HEK293 (cell line): ENCODE data around the gene ZNF329.

Experiments
- BCL6B ChIP-seq: fragments of 450-650 bp; formaldehyde crosslinking; IDR thresholded peaks from 2 replicates; pipeline ENCODE4 v1.5.1; 2017; ENCODE audit warnings: missing biosample characterization, missing genetic modification characterization
- GFI1B ChIP-seq: fragments of 450-650 bp; formaldehyde crosslinking; IDR thresholded peaks from 2 replicates; pipeline ENCODE4 v1.5.1; 2016; ENCODE audit warnings: missing biosample characterization, missing genetic modification characterization
- HOXA7 ChIP-seq: sonication (generic); formaldehyde crosslinking; IDR thresholded peaks from 2 replicates; pipeline ENCODE4 v1.8.1; 2022; ENCODE audit warnings: missing genetic modification reagents, borderline replicate concordance
- IKZF3 ChIP-seq: fragments of 450-650 bp; IDR thresholded peaks from 2 replicates; pipeline ENCODE4 v1.5.0; 2018; ENCODE audit warnings: missing biosample characterization, mild to moderate bottlenecking, missing genetic modification characterization, moderate library complexity
- OVOL3 ChIP-seq: fragments of 450-650 bp; formaldehyde crosslinking; IDR thresholded peaks from 2 replicates; pipeline ENCODE4 v1.5.1; 2016; ENCODE audit warnings: missing biosample characterization, missing genetic modification characterization
- PRDM10 ChIP-seq: fragments of 450-650 bp; formaldehyde crosslinking; IDR thresholded peaks from 2 replicates; pipeline ENCODE4 v1.5.1; 2016; ENCODE audit warnings: missing biosample characterization, missing genetic modification characterization
- REPIN1 ChIP-seq: fragments of 450-650 bp; formaldehyde crosslinking; IDR thresholded peaks from 2 replicates; pipeline ENCODE4 v1.5.1; 2017; ENCODE audit warnings: missing biosample characterization, missing genetic modification characterization, low read depth
- SP7 ChIP-seq: fragments of 450-650 bp; formaldehyde crosslinking; IDR thresholded peaks from 2 replicates; pipeline ENCODE4 v1.5.1; 2016; ENCODE audit warnings: missing biosample characterization, missing genetic modification characterization
- TRIM28 ChIP-seq: IDR thresholded peaks from 2 replicates; pipeline ENCODE4 v1.6.1; 2011; ENCODE audit warnings: low read length, control low read depth, borderline replicate concordance
- WT1 ChIP-seq: fragments of 450-650 bp; formaldehyde crosslinking; IDR thresholded peaks from 2 replicates; pipeline ENCODE4 v1.5.1; 2016; ENCODE audit warnings: missing biosample characterization, missing genetic modification characterization
- ZBTB17 ChIP-seq: fragments of 450-650 bp; formaldehyde crosslinking; IDR thresholded peaks from 2 replicates; pipeline ENCODE4 v1.5.1; 2016; ENCODE audit warnings: missing biosample characterization, missing genetic modification characterization
- ZBTB26 ChIP-seq: fragments of 450-650 bp; formaldehyde crosslinking; optimal IDR thresholded peaks from 2 replicates; pipeline ENCODE3; 2016; ENCODE audit warnings: missing biosample characterization, mild to moderate bottlenecking, missing genetic modification characterization
- ZFP37 ChIP-seq: fragments of 450-650 bp; formaldehyde crosslinking; IDR thresholded peaks from 2 replicates; pipeline ENCODE4 v1.5.1; 2016; ENCODE audit warnings: missing biosample characterization, missing genetic modification characterization
- ZNF138 ChIP-seq: fragments of 450-650 bp; formaldehyde crosslinking; IDR thresholded peaks from 2 replicates; pipeline ENCODE4 v1.5.1; 2016; ENCODE audit warnings: missing biosample characterization, missing genetic modification characterization, borderline replicate concordance
- ZNF148 ChIP-seq: fragments of 450-650 bp; formaldehyde crosslinking; IDR thresholded peaks from 2 replicates; pipeline ENCODE4 v1.5.0; 2017; ENCODE audit warnings: missing biosample characterization, missing genetic modification characterization, borderline replicate concordance
- ZNF169 ChIP-seq: fragments of 450-650 bp; formaldehyde crosslinking; IDR thresholded peaks from 2 replicates; pipeline ENCODE4 v1.5.1; 2016; ENCODE audit warnings: missing biosample characterization, missing genetic modification characterization
- ZNF184 ChIP-seq: fragments of 450-650 bp; IDR thresholded peaks from 2 replicates; pipeline ENCODE4 v1.5.1; 2018; ENCODE audit warnings: missing biosample characterization, mild to moderate bottlenecking, missing genetic modification characterization
- ZNF311 ChIP-seq: fragments of 450-650 bp; formaldehyde crosslinking; IDR thresholded peaks from 2 replicates; pipeline ENCODE4 v1.5.1; 2017; ENCODE audit warnings: missing biosample characterization, missing genetic modification characterization, borderline replicate concordance
- ZNF341 ChIP-seq: fragments of 450-650 bp; formaldehyde crosslinking; IDR thresholded peaks from 2 replicates; pipeline ENCODE4; 2016; ENCODE audit warnings: low read depth, missing biosample characterization, missing genetic modification characterization
- ZNF362 ChIP-seq: fragments of 450-650 bp; formaldehyde crosslinking; IDR thresholded peaks from 2 replicates; pipeline ENCODE4 v1.5.1; 2016; ENCODE audit warnings: missing biosample characterization, missing genetic modification characterization
- ZNF404 ChIP-seq: fragments of 450-650 bp; formaldehyde crosslinking; IDR thresholded peaks from 2 replicates; pipeline ENCODE4 v1.5.1; 2017; ENCODE audit warnings: missing biosample characterization, missing genetic modification characterization
- ZNF501 ChIP-seq: fragments of 450-650 bp; formaldehyde crosslinking; IDR thresholded peaks from 2 replicates; pipeline ENCODE4 v1.5.1; 2016; ENCODE audit warnings: missing biosample characterization, missing genetic modification characterization
- ZNF548 ChIP-seq: fragments of 450-650 bp; formaldehyde crosslinking; IDR thresholded peaks from 2 replicates; pipeline ENCODE4 v1.5.1; 2016; ENCODE audit warnings: missing biosample characterization, missing genetic modification characterization
- ZNF549 ChIP-seq: fragments of 450-650 bp; IDR thresholded peaks from 2 replicates; pipeline ENCODE4 v1.5.1; 2018; ENCODE audit warnings: missing biosample characterization, missing genetic modification characterization, mild to moderate bottlenecking, inconsistent platforms, moderate library complexity
- ZNF571 ChIP-seq: fragments of 450-650 bp; formaldehyde crosslinking; IDR thresholded peaks from 2 replicates; pipeline ENCODE4 v1.5.0; 2017; ENCODE audit warnings: missing biosample characterization, missing genetic modification characterization
- ZNF645 ChIP-seq: fragments of 450-650 bp; formaldehyde crosslinking; IDR thresholded peaks from 2 replicates; pipeline ENCODE4; 2016; ENCODE audit warnings: missing biosample characterization, missing genetic modification characterization
- ZNF76 ChIP-seq: fragments of 450-650 bp; formaldehyde crosslinking; IDR thresholded peaks from 2 replicates; pipeline ENCODE4; 2016; ENCODE audit warnings: low read depth, missing biosample characterization, missing genetic modification characterization, borderline replicate concordance
- ZNF791 ChIP-seq: fragments of 450-650 bp; formaldehyde crosslinking; IDR thresholded peaks from 2 replicates; pipeline ENCODE4 v1.5.1; 2016; ENCODE audit warnings: missing biosample characterization, missing genetic modification characterization
- ZSCAN30 ChIP-seq: fragments of 450-650 bp; IDR thresholded peaks from 2 replicates; pipeline ENCODE4 v1.5.1; 2018; ENCODE audit warnings: missing biosample characterization, mild to moderate bottlenecking, missing genetic modification characterization, moderate library complexity
- ZXDB ChIP-seq: fragments of 450-650 bp; formaldehyde crosslinking; IDR thresholded peaks from 2 replicates; pipeline ENCODE4 v1.5.1; 2016; ENCODE audit warnings: missing biosample characterization, missing genetic modification characterization

Gene ZNF329

GRCh38 chr19:58182989-58183816 lies 32.6 kb upstream of the ZNF329 start, which contains the start of gene ZNF274 (continued):
- TF ChIP-seq ZNF645 (tag by site-specific recombination) (no peak), ZSCAN30 (tag by site-specific recombination) (peak; percentile 39; the same call in 1 of the 2 replicates), ZNF169 (tag by site-specific recombination) (no peak), ZNF571 (tag by site-specific recombination) (no peak), ZBTB26 (tag by site-specific recombination) (peak; percentile 96), ZNF311 (tag by site-specific recombination) (no peak), OVOL3 (no peak), ZBTB17 (tag by site-specific recombination) (peak; percentile 91), ZNF362 (tag by site-specific recombination) (no peak), ZNF184 (no peak), ZNF791 (no peak), ZNF404 (no peak), ZNF501 (peak; percentile 82), ZNF148 (tag by site-specific recombination) (no peak), TRIM28 (no peak), HOXA7 (CRISPR knock-in tag) (no peak), WT1 (peak; percentile 43), ZNF341 (tag by site-specific recombination) (peak; percentile 96), REPIN1 (tag by site-specific recombination) (no peak), IKZF3 (tag by site-specific recombination) (peak; percentile 93), GFI1B (no peak), ZNF138 (no peak), ZNF76 (tag by site-specific recombination) (peak; percentile 96), SP7 (tag by site-specific recombination) (peak; percentile 85), ZFP37 (tag by site-specific recombination) (peak; percentile 57), ZNF548 (tag by site-specific recombination) (no peak), ZXDB (peak; percentile 96), BCL6B (tag by site-specific recombination) (no peak), ZNF549 (peak; percentile 40; the same call in 1 of the 2 replicates), PRDM10 (no peak; the same call in 1 of the 2 replicates)
